AG20443 (cell line): ENCODE results near the gene SHROOM1.
"Not testable (repeated sequence)": the region's sequence is repeated elsewhere in the genome, so short reads cannot be mapped to it uniquely, and the experiment has no call there.

Source experiments
- DNase-seq: peaks from one replicate; pipeline ENCODE4 v3.0.0; 2012; ENCODE audit warnings: low spot score, mixed read lengths

Gene SHROOM1

GRCh38 chr5:132830436-132831094 lies at the start of gene SHROOM1:
Gene SHROOM1 (minus strand): TSS chr5:132830647. CDS start chr5:132826140, 4,507 bp downstream.
- peak; percentile 86 for DNase-seq

GRCh38 chr5:132877938-132878337 lies 47.5 kb upstream of the SHROOM1 start:
- peak; percentile 18 for DNase-seq

GRCh38 chr5:132877466-132877865 lies 47.0 kb upstream of the SHROOM1 start:
- DNase-seq: no peak

- DNase-seq: no peak
These were observed 45.7 kb upstream of the SHROOM1 start for GRCh38 chr5:132876020-132876759.

- no peak for DNase-seq
These were observed 43.5 kb upstream of the SHROOM1 start for GRCh38 chr5:132873930-132874271.

- peak; percentile 20 for DNase-seq
These were observed 42.9 kb upstream of the SHROOM1 start, which contains the start of gene LEAP2 for GRCh38 chr5:132873119-132873929. Gene LEAP2 (plus strand): TSS chr5:132873668. CDS start chr5:132873695, 27 bp downstream.

- no peak for DNase-seq
These were observed 42.3 kb upstream of the SHROOM1 start for GRCh38 chr5:132872788-132873118.

GRCh38 chr5:132871459-132872284 lies 41.2 kb upstream of the SHROOM1 start:
- DNase-seq: no peak

GRCh38 chr5:132870801-132871200 lies 40.4 kb upstream of the SHROOM1 start:
- DNase-seq: no peak

GRCh38 chr5:132868754-132869153 lies 38.3 kb upstream of the SHROOM1 start:
- no peak for DNase-seq

- DNase-seq: no peak
These were observed 36.6 kb upstream of the SHROOM1 start for GRCh38 chr5:132867046-132867451.

GRCh38 chr5:132866342-132867045 lies 36.0 kb upstream of the SHROOM1 start, which contains the start of the genes GDF9 and UQCRQ:
Gene GDF9 (minus strand): TSS chr5:132866469. CDS start chr5:132864533, 1,936 bp downstream.
Gene UQCRQ (plus strand): TSS chr5:132866642. CDS start chr5:132866882, 240 bp downstream.
- peak; percentile 98 for DNase-seq

- DNase-seq: no peak
These were observed 35.4 kb upstream of the SHROOM1 start for GRCh38 chr5:132865668-132866341.

- no peak for DNase-seq
These were observed 30.3 kb upstream of the SHROOM1 start for GRCh38 chr5:132860742-132861141.

GRCh38 chr5:132859889-132860437 lies 29.5 kb upstream of the SHROOM1 start:
- no peak for DNase-seq

- DNase-seq: no peak
These were observed 25.6 kb upstream of the SHROOM1 start for GRCh38 chr5:132856011-132856410.

GRCh38 chr5:132854992-132855391 lies 24.5 kb upstream of the SHROOM1 start:
- DNase-seq: not testable (repeated sequence)

GRCh38 chr5:132854301-132854700 lies 23.9 kb upstream of the SHROOM1 start:
- DNase-seq: no peak

GRCh38 chr5:132853790-132854189 lies 23.3 kb upstream of the SHROOM1 start:
- no peak for DNase-seq

- no peak for DNase-seq
These were observed 22.9 kb upstream of the SHROOM1 start for GRCh38 chr5:132853323-132853722.
